Measurements from ENCODE around the gene PSD.

The PSD gene

DNA sequence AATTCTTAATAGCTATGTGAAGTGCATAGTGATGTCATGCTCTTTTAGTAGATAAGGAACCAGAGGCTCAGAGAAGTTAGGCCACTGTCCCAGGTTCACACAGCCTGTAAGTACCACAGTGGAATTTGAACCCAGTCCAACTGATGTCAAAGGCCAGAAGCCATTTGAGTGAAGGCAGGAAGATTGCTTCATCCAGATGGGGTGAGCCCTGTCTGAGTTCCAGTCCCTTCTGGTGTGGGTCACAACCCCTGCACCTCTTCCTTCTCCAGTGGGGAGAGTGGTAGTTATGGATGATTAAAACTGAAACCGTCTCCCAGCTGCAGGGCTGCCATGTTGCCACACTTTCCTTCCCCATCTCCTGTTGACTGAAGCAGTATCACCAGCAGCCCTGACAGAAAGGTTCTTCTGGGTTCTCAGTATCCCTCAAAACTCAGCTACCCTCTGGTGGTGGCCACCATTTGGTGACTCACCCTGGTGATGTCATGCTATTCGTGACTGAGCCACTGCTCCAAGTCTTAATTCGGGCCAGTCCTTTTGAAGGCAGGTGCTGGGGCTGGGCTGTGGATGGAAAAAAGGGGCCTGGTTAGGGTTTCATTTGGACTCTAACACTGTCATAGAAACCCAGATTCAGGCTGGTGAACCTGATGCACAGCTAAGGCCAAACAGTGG, 34.2 kb upstream of the PSD start (continued):
- TF ChIP-seq ZNF404 (tag by site-specific recombination; IDR thresholded peaks at IDR 0.05): no peak
- TF ChIP-seq, protein P1, sequence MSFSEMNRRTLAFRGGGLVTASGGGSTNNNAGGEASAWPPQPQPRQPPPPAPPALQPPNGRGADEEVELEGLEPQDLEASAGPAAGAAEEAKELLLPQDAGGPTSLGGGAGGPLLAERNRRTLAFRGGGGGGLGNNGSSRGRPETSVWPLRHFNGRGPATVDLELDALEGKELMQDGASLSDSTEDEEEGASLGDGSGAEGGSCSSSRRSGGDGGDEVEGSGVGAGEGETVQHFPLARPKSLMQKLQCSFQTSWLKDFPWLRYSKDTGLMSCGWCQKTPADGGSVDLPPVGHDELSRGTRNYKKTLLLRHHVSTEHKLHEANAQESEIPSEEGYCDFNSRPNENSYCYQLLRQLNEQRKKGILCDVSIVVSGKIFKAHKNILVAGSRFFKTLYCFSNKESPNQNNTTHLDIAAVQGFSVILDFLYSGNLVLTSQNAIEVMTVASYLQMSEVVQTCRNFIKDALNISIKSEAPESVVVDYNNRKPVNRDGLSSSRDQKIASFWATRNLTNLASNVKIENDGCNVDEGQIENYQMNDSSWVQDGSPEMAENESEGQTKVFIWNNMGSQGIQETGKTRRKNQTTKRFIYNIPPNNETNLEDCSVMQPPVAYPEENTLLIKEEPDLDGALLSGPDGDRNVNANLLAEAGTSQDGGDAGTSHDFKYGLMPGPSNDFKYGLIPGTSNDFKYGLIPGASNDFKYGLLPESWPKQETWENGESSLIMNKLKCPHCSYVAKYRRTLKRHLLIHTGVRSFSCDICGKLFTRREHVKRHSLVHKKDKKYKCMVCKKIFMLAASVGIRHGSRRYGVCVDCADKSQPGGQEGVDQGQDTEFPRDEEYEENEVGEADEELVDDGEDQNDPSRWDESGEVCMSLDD (tag by site-specific recombination; IDR thresholded peaks at IDR 0.05): peak; percentile 43; the same call in 1 of the 2 replicates
- peak; percentile 83 for TF ChIP-seq ZFP69B (tag by site-specific recombination; IDR thresholded peaks at IDR 0.05)
- TF ChIP-seq, protein P2, sequence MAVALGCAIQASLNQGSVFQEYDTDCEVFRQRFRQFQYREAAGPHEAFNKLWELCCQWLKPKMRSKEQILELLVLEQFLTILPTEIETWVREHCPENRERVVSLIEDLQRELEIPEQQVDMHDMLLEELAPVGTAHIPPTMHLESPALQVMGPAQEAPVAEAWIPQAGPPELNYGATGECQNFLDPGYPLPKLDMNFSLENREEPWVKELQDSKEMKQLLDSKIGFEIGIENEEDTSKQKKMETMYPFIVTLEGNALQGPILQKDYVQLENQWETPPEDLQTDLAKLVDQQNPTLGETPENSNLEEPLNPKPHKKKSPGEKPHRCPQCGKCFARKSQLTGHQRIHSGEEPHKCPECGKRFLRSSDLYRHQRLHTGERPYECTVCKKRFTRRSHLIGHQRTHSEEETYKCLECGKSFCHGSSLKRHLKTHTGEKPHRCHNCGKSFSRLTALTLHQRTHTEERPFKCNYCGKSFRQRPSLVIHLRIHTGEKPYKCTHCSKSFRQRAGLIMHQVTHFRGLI (tag by site-specific recombination; IDR thresholded peaks at IDR 0.05): peak; percentile 36; the same call in 1 of the 2 replicates
- TF ChIP-seq ZNF157 (tag by site-specific recombination; IDR thresholded peaks at IDR 0.05): no peak
- TF ChIP-seq BCL11A (tag by site-specific recombination; IDR thresholded peaks at IDR 0.05; ENCODE audit: low read depth): peak; percentile 71
- TF ChIP-seq ZBTB20 (tag by site-specific recombination; IDR thresholded peaks at IDR 0.05): peak; percentile 78
- no peak for TF ChIP-seq ZNF350 (tag by site-specific recombination; IDR thresholded peaks at IDR 0.05)
- TF ChIP-seq, protein P3, sequence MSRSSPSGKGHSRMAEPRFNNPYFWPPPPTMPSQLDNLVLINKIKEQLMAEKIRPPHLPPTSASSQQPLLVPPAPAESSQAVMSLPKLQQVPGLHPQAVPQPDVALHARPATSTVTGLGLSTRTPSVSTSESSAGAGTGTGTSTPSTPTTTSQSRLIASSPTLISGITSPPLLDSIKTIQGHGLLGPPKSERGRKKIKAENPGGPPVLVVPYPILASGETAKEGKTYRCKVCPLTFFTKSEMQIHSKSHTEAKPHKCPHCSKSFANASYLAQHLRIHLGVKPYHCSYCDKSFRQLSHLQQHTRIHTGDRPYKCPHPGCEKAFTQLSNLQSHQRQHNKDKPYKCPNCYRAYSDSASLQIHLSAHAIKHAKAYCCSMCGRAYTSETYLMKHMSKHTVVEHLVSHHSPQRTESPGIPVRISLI (tag by site-specific recombination; IDR thresholded peaks at IDR 0.05): no peak
- TF ChIP-seq SETDB1 (IDR thresholded peaks at IDR 0.05; ENCODE audit: insufficient read length, low read length): no peak
- no peak for TF ChIP-seq ZNF112 (tag by site-specific recombination; IDR thresholded peaks at IDR 0.05)
- TF ChIP-seq KLF10 (tag by site-specific recombination; IDR thresholded peaks at IDR 0.05): 0 out of 2 replicates have a peak, but pooled peaks have one; percentile 47
- no peak for TF ChIP-seq ZNF658 (tag by site-specific recombination; IDR thresholded peaks at IDR 0.05)
- TF ChIP-seq, protein P4, sequence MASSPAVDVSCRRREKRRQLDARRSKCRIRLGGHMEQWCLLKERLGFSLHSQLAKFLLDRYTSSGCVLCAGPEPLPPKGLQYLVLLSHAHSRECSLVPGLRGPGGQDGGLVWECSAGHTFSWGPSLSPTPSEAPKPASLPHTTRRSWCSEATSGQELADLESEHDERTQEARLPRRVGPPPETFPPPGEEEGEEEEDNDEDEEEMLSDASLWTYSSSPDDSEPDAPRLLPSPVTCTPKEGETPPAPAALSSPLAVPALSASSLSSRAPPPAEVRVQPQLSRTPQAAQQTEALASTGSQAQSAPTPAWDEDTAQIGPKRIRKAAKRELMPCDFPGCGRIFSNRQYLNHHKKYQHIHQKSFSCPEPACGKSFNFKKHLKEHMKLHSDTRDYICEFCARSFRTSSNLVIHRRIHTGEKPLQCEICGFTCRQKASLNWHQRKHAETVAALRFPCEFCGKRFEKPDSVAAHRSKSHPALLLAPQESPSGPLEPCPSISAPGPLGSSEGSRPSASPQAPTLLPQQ (tag by site-specific recombination; IDR thresholded peaks at IDR 0.05): peak; percentile 71; the same call in 1 of the 2 replicates
- no peak for TF ChIP-seq GLIS2 (tag by site-specific recombination; IDR thresholded peaks at IDR 0.05)
- TF ChIP-seq, protein P5, sequence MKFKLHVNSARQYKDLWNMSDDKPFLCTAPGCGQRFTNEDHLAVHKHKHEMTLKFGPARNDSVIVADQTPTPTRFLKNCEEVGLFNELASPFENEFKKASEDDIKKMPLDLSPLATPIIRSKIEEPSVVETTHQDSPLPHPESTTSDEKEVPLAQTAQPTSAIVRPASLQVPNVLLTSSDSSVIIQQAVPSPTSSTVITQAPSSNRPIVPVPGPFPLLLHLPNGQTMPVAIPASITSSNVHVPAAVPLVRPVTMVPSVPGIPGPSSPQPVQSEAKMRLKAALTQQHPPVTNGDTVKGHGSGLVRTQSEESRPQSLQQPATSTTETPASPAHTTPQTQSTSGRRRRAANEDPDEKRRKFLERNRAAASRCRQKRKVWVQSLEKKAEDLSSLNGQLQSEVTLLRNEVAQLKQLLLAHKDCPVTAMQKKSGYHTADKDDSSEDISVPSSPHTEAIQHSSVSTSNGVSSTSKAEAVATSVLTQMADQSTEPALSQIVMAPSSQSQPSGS (tag by site-specific recombination; IDR thresholded peaks at IDR 0.05; ENCODE audit: low read depth): peak; percentile 97
- no peak for TF ChIP-seq MYNN (tag by site-specific recombination; IDR thresholded peaks at IDR 0.05; ENCODE audit: borderline replicate concordance)
- TF ChIP-seq, protein P6, sequence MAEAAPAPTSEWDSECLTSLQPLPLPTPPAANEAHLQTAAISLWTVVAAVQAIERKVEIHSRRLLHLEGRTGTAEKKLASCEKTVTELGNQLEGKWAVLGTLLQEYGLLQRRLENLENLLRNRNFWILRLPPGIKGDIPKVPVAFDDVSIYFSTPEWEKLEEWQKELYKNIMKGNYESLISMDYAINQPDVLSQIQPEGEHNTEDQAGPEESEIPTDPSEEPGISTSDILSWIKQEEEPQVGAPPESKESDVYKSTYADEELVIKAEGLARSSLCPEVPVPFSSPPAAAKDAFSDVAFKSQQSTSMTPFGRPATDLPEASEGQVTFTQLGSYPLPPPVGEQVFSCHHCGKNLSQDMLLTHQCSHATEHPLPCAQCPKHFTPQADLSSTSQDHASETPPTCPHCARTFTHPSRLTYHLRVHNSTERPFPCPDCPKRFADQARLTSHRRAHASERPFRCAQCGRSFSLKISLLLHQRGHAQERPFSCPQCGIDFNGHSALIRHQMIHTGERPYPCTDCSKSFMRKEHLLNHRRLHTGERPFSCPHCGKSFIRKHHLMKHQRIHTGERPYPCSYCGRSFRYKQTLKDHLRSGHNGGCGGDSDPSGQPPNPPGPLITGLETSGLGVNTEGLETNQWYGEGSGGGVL (tag by site-specific recombination; IDR thresholded peaks at IDR 0.05): peak; percentile 93
- peak; percentile 46; the same call in 1 of the 2 replicates for TF ChIP-seq GLIS1 (tag by site-specific recombination; IDR thresholded peaks at IDR 0.05)
- TF ChIP-seq, protein P7, sequence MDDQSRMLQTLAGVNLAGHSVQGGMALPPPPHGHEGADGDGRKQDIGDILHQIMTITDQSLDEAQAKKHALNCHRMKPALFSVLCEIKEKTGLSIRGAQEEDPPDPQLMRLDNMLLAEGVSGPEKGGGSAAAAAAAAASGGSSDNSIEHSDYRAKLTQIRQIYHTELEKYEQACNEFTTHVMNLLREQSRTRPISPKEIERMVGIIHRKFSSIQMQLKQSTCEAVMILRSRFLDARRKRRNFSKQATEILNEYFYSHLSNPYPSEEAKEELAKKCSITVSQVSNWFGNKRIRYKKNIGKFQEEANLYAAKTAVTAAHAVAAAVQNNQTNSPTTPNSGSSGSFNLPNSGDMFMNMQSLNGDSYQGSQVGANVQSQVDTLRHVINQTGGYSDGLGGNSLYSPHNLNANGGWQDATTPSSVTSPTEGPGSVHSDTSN (CRISPR knock-in tag; IDR thresholded peaks at IDR 0.05): no peak
- TF ChIP-seq KLF8 (tag by site-specific recombination; IDR thresholded peaks at IDR 0.05): peak; percentile 67
- TF ChIP-seq SCRT1 (tag by site-specific recombination; IDR thresholded peaks at IDR 0.05; ENCODE audit: borderline replicate concordance): peak; percentile 16; the same call in 1 of the 2 replicates
- TF ChIP-seq, protein P8, sequence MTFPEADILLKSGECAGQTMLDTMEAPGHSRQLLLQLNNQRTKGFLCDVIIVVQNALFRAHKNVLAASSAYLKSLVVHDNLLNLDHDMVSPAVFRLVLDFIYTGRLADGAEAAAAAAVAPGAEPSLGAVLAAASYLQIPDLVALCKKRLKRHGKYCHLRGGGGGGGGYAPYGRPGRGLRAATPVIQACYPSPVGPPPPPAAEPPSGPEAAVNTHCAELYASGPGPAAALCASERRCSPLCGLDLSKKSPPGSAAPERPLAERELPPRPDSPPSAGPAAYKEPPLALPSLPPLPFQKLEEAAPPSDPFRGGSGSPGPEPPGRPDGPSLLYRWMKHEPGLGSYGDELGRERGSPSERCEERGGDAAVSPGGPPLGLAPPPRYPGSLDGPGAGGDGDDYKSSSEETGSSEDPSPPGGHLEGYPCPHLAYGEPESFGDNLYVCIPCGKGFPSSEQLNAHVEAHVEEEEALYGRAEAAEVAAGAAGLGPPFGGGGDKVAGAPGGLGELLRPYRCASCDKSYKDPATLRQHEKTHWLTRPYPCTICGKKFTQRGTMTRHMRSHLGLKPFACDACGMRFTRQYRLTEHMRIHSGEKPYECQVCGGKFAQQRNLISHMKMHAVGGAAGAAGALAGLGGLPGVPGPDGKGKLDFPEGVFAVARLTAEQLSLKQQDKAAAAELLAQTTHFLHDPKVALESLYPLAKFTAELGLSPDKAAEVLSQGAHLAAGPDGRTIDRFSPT (tag by site-specific recombination; IDR thresholded peaks at IDR 0.05): peak; percentile 90
- no peak for TF ChIP-seq ZNF792 (tag by site-specific recombination; IDR thresholded peaks at IDR 0.05)
- TF ChIP-seq HOXD13 (CRISPR knock-in tag; IDR thresholded peaks at IDR 0.05; ENCODE audit: borderline replicate concordance): no peak
- TF ChIP-seq ZBTB17 (tag by site-specific recombination; IDR thresholded peaks at IDR 0.05): peak; percentile 73

Data from HEK293 (cell line).